GM21619 (cell line): ENCODE measurements around the gene WASF2.
"Not testable (repeated sequence)": the region's sequence is repeated elsewhere in the genome, so short reads cannot be mapped to it uniquely, and the experiment has no call there.

Experiments
- ATAC-seq: cut with Tn5 transposase; IDR thresholded peaks from one replicate; pipeline ENCODE4 v1.9.1; 2021; ENCODE audit not compliant: unreplicated experiment

Gene WASF2

GRCh38 chr1:27496604-27497155 lies 6.7 kb upstream of the WASF2 start:
- no peak for ATAC-seq

- ATAC-seq: no peak
Observed at GRCh38 chr1:27492796-27493195, 2.8 kb upstream of the WASF2 start.

DNA sequence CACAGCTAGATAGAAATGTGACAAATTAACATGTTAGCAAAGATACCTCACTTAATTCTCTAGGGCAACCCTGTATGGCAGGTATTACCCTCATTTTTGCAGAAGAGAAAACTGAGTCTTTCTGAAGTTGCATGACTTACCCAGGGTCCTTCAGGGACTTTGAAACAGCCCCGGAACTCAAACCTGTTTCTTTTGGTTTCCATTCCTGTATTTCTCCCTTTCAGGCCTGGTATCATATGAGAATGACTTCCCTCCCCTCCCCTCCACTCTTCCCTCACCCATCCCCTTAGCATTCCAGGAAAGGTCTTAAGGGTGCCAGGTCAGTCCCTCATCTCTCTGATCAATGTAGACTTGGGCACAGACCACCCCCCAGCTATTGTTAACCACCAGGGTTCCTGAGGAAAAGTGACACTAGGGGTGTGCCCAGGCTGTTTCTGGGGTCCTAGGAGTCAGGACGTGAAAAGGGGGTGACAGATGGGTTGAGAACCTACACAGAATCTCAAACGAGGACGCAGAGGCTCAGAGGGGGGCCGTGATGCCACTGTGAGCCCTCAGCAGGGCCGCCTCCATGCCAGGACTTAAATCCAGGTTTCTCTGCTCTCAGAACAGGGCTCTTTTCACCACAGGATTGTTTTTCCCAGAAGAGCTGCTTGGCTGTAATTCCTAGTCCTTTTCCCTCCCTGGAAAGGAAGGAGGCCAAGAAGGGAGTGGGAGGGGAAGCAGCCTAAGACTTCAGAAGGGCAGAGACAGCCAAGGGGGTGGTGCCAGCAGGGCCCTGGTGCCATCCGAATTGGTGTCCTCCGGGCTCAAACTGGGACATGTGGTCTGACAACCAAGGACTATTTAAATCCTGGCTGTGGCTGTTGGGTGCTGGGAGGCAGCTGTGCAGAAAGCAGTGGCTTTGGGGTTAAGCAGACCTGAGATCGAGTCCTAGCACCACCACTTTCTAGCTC lies 2.1 kb upstream of the WASF2 start:
- ATAC-seq: no peak

DNA sequence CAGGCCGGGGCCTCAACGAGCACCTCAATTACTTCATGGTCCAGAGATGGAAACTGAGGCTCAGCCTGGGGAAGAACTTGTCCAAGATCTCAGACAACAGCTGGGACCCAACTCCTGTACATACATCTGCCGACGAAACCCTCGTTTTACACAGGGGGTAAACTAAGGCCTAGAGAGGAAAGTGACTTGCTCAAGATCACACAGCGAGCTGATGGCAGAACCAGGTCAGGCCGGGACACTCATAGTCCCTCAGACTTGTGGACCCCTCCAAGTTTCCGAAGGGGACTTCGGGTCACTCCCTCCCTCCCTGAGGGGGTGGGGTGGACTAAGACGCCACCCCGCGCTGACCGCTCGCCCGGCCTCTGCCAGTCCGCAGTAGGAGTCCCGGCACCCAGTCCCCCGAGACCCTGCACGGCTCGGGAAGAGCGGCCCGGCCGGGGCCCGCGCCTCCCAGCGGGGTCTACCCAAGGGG lies 430 bp downstream of the WASF2 start:
- ATAC-seq: peak; percentile 15

GRCh38 chr1:27487966-27488884 lies 1.7 kb downstream of the WASF2 start:
- no peak for ATAC-seq

DNA sequence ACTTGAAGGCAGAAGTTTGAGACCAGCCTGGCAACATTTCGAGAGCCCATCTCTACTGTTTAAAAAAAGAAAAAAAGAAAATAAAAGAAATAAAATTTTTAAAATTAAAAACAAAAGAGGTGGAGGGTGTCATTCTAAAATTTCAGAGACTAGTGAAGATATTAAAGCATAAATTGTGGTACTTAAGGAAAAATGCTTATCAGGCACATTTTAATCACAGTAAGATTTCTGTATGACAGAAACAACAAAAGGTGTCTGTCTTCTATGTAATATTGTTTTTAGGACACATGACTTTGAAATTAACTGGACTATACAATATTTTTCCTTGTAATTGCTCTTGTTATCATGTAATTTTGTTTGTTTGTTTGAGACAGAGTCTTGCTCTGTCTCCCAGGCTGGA lies 4.6 kb downstream of the WASF2 start:
- no peak for ATAC-seq

- ATAC-seq: no peak
Observed at GRCh38 chr1:27483659-27484058, 6.3 kb downstream of the WASF2 start.

- ATAC-seq: peak; percentile 45
Observed at GRCh38 chr1:27481994-27482620, 7.9 kb downstream of the WASF2 start.

DNA sequence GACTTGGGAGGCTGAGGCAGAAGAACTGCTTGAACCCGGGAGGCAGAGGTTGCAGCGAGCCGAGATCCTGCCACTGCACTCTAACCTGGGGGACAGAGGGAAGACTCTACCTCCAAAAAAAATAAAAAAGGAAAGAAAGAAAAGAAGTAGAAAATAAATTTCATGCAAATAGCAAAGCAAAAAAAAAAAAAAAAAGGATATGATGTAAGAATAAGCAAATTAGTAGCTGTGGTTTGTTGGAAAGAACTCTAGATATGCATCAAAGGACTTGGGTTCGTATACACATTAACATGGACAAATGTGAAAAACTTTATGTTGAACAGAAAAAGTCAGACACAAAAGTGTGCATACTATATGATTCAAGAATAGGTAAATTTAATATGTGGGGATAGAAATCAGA lies 11.9 kb downstream of the WASF2 start:
- no peak for ATAC-seq

DNA sequence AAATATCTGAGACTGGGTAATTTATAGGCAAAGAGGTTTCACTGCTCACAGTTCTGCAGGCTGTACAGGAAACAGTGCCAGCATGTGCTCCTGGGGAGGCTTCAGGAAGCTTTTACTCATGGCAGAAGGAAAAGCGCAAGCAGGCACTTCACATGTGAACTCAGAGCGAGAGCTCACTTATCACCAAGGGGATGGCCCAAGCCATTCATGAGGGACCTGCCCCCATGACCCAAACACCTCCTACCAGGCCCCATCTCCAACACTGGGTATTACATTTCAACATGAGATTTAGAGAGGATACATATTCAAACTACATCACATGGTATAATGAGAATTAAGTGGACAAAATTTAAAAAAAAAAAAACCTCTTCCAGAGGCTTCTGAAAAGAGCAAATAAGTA lies 13.7 kb downstream of the WASF2 start:
- ATAC-seq: no peak

DNA sequence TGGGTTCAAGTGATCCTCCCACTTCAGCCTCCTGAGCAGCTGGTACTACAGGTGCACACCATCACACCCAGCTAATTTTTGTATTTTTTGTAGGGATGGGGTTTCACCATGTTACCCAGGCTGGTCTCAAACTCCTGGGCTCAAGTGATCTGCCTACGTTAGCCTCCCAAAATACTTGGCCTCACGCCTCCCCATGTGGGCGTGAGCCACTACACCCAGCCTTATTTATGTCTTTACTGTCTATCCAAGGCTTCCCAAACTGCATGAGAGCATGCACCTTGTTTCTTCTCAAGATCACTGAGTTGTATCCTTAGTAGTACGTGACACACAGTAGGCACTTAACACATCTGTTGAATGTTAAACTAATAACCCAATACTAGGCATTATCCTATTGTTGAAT lies 14.2 kb downstream of the WASF2 start:
- no peak for ATAC-seq

- no peak for ATAC-seq
Observed at GRCh38 chr1:27473755-27474154, 16.2 kb downstream of the WASF2 start.

GRCh38 chr1:27472098-27472497 lies 17.9 kb downstream of the WASF2 start:
- not testable (repeated sequence) for ATAC-seq

- ATAC-seq: no peak
Observed at GRCh38 chr1:27471477-27471876, 18.5 kb downstream of the WASF2 start.

GRCh38 chr1:27469334-27469733 lies 20.6 kb downstream of the WASF2 start:
- ATAC-seq: no peak

- not testable (repeated sequence) for ATAC-seq
Observed at GRCh38 chr1:27468378-27468777, 21.6 kb downstream of the WASF2 start.

GRCh38 chr1:27464926-27465647 lies 24.9 kb downstream of the WASF2 start:
- no peak for ATAC-seq

DNA sequence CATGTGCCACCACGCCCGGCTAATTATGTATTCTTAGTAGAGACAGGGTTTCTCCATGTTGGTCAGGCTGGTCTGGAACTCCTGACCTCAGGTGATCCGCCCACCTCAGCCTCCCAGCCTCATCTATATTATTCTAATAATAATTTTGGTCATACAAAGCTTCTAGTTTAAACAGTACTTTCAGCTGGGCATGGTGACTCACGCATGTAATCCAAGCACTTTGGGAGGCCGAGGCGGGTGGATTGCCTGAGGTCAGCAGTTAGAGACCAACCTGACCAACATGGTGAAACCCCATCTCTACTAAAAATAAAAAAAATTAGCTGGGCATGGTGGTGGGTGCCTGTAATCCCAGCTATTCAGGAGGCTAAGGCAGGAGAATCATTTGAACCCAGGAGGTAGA lies 26.1 kb downstream of the WASF2 start:
- ATAC-seq: not testable (repeated sequence)

- ATAC-seq: not testable (repeated sequence)
Observed at GRCh38 chr1:27458521-27458920, 31.4 kb downstream of the WASF2 start.

GRCh38 chr1:27455139-27455811 lies 34.7 kb downstream of the WASF2 start:
- no peak for ATAC-seq
